Measurements from ENCODE around the gene SNX10. TPM values are rescaled to one million over a fixed set of nuclear protein-coding genes. Genes with fewer than 3 reads are reported as not detected.

The SNX10 gene
- total RNA-seq, 1 experiment from 2014 or later: 9.4 TPM

DNA sequence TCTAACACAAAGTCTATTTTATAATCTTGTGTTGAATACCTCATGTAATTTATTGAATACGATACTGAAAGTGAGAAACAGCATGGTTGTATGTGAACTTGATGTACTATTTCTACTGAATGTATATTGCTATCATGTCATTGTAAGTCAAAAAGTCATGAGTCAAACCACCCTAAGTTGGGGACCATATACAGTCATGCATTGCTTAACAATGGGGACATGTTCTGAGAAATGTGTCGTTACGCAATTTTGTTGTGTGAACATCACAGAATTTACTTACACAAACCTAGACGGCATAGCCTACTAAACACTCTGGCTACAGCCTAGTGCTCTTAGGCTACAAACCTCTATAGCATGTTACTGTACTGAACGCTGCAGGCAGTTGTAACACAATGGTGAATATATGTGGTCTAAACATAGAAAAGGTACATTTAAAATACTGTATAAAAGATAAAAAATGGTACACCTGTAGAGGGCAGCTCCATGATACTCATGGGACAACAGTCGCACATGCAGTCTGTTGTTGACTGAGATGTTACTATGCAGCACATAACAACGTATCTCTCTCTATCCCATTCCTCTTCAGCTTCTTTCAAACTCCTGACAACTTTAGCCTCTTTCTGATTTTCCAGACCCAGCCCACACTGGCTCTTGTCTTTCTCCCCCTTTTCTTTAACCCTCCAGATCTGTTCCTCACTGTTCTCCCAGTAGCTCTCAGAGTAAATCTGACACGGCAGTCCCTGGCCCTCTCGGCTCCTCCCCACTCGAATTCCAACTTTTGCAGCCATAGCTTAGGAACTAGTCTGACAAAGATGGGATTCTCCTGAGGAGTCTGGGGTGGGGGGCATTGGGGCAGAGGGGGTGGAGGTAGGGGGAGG lies 90.1 kb downstream of the SNX10 start:
- peaks cover 9% of the 10 kb centered on the region for H3K27me3 Mint-ChIP-seq (ENCODE audit: low read depth)
- no peaks in the 10 kb centered on the region for H3K79me1 ChIP-seq (ENCODE audit: insufficient read depth, low read depth, low read length, poor library complexity, severe bottlenecking)
- no peak overlapping the region for H2BK15ac ChIP-seq (ENCODE audit: low read depth, low read length)
- no peaks in the 10 kb centered on the region for H4K20me1 ChIP-seq (ENCODE audit: control insufficient read depth, insufficient read depth, insufficient read length)
- no peak overlapping the region for H2BK5ac ChIP-seq (ENCODE audit: insufficient read length, low read length)
- H2AK5ac ChIP-seq (ENCODE audit: insufficient read length, low read length): no peak overlapping the region
- TF ChIP-seq, protein P1, sequence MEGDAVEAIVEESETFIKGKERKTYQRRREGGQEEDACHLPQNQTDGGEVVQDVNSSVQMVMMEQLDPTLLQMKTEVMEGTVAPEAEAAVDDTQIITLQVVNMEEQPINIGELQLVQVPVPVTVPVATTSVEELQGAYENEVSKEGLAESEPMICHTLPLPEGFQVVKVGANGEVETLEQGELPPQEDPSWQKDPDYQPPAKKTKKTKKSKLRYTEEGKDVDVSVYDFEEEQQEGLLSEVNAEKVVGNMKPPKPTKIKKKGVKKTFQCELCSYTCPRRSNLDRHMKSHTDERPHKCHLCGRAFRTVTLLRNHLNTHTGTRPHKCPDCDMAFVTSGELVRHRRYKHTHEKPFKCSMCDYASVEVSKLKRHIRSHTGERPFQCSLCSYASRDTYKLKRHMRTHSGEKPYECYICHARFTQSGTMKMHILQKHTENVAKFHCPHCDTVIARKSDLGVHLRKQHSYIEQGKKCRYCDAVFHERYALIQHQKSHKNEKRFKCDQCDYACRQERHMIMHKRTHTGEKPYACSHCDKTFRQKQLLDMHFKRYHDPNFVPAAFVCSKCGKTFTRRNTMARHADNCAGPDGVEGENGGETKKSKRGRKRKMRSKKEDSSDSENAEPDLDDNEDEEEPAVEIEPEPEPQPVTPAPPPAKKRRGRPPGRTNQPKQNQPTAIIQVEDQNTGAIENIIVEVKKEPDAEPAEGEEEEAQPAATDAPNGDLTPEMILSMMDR (conservative IDR thresholded peaks at IDR 0.05): no peak
- H2AFZ ChIP-seq (ENCODE audit: low read length): no peak overlapping the region
- no peaks in the 10 kb centered on the region for H3K79me2 ChIP-seq (ENCODE audit: insufficient read depth, low read length)
- H3K36me3 Mint-ChIP-seq (ENCODE audit: insufficient read depth in 1 of 3, low read depth in 3 of 3): no peaks in the 10 kb centered on the region
- WGBS (ENCODE audit: extremely low coverage, insufficient read length, low lambda C conversion rate): no CpG with 5 or more reads among the region's 10 CpGs
- no peak overlapping the region for H4K5ac ChIP-seq (ENCODE audit: insufficient read length, low read depth, low read length)
- H3K27ac Mint-ChIP-seq: no peak overlapping the region
- no peak overlapping the region for H4K91ac ChIP-seq (ENCODE audit: insufficient read length, low read depth, low read length)
- no peak overlapping the region for H2BK20ac ChIP-seq (ENCODE audit: low read depth, low read length, poor library complexity, severe bottlenecking)
- H3K4ac ChIP-seq (ENCODE audit: low read depth, low read length): no peak overlapping the region
- no peak overlapping the region for H3K23ac ChIP-seq (ENCODE audit: insufficient read length, low read depth, low read length)
- H3K14ac ChIP-seq (ENCODE audit: insufficient read depth, low read length): no peak overlapping the region
- H3T11ph ChIP-seq (ENCODE audit: low read length): no peak overlapping the region
- H3K9ac ChIP-seq (ENCODE audit: extremely low read depth, insufficient read length, low read length): no peak overlapping the region
- H3K4me3 Mint-ChIP-seq: no peak overlapping the region
- no peak overlapping the region for H3K4me2 ChIP-seq (ENCODE audit: insufficient read depth, insufficient read length, low read length)
- H3K27me3 ChIP-seq (ENCODE audit: insufficient read depth, low read length): no peaks in the 10 kb centered on the region; the same call in 1 of the 2 replicates
- H3K56ac ChIP-seq (ENCODE audit: insufficient read length, low read depth, low read length): no peak overlapping the region
- no peaks in the 10 kb centered on the region for H3K4me1 ChIP-seq (ENCODE audit: insufficient read depth, low read length)
- no peak overlapping the region for H3K18ac ChIP-seq (ENCODE audit: insufficient read length, low read depth, low read length)
- peaks cover 2 to 11% of the 10 kb centered on the region in 2 experiments; a peak in 3 of 4 replicates for H3K4me1 Mint-ChIP-seq
- DNase-seq: no peak
- no peak overlapping the region for H2BK120ac ChIP-seq (ENCODE audit: low read depth, low read length, poor library complexity, severe bottlenecking)
- H2BK12ac ChIP-seq (ENCODE audit: insufficient read length, low read depth, low read length): no peak overlapping the region
- H4K8ac ChIP-seq (replicated peaks; ENCODE audit: insufficient read length, low read depth, low read length): no peak overlapping the region
- H3K23me2 ChIP-seq (ENCODE audit: insufficient read length, low read depth, low read length, poor library complexity, severe bottlenecking): no peaks in the 10 kb centered on the region
- H3K9me3 Mint-ChIP-seq: no peaks in the 10 kb centered on the region; a peak in 1 of 5 replicates
- no peak overlapping the region for H3K27ac ChIP-seq (ENCODE audit: insufficient read length, low read depth, low read length)
- H3K9me3 ChIP-seq (ENCODE audit: control insufficient read depth, low read depth, low read length): no peaks in the 10 kb centered on the region

Measured in H9 (cell line).